SK-N-SH treated with all-trans-retinoic acid at 6 μM for 48 hours (cell line): ENCODE measurements around the gene ATP2B3.

Experiments
- GLIS3 ChIP-seq: fragments of 250-450 bp; sonication (Bioruptor Pico); IDR thresholded peaks from 2 replicates; pipeline ENCODE4 v1.5.0; 2020; ENCODE audit warnings: mild to moderate bottlenecking, moderate library complexity
- RARB ChIP-seq: fragments of 250-450 bp; sonication (Bioruptor Pico); IDR thresholded peaks from 2 replicates; pipeline ENCODE4 v1.8.0; 2021; ENCODE audit warnings: mild to moderate bottlenecking, moderate library complexity
- ZNF565 ChIP-seq: fragments of 450-650 bp; formaldehyde crosslinking; conservative IDR thresholded peaks from 2 replicates; pipeline ENCODE4 v1.5.0; 2020; ENCODE audit warnings: low read depth, mild to moderate bottlenecking, moderate library complexity
- TF ChIP-seq, protein P1 (sequence below): fragments of 250-450 bp; sonication (Bioruptor Pico); IDR thresholded peaks from 2 replicates; pipeline ENCODE4 v1.8.0; 2020; ENCODE audit warnings: mild to moderate bottlenecking, moderate library complexity, borderline replicate concordance
- TF ChIP-seq, protein P2 (sequence below): fragments of 250-450 bp; sonication (Bioruptor Pico); IDR thresholded peaks from 2 replicates; pipeline ENCODE4 v1.5.1; 2021; ENCODE audit warnings: mild to moderate bottlenecking, moderate library complexity

DNA sequence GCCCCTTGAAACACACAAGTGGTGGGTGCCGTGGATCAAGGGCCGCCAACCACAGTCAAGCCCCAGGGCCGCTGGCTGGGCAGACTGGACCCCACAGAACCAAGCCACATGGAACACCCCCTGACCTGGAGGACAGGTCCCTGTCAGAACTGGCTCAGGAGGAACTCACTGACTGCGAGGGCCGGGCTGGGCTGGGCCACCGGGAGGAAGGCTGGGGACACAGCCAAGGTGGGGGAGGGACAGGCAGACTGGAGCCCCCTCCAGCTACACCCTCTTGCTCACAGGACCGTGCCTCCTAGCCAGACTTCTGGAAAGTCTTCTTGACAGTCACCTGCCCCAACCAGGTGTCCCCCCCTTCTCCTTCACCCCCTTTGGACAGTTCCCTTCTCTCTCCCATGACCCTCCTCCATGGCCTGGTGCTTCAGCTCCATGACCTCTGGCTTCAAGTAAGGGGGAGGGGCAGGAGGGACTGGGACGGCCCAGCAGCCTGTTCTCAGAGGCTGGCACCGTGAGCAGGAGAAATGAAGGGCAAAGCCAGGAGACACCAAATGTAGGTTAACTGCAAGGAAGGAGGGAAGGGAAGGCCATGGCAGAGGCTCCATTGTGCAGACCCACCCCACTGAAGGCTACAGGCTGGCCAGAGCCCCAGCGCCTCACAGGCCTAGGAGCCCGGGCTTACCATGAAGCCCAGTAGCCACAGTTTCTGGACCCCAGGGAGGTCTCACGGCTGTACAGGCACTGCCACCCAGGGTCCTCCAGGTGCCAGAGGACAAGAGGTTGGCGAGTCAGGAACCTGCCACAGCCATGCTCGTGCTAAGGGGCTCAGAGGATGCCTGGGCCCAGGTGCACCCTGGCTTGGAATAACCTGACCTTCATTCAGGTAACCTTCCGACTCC lies 107.0 kb downstream of the ATP2B3 start:
- TF ChIP-seq ZNF565 (CRISPR knock-in tag), result no peak
- TF ChIP-seq, protein P1, sequence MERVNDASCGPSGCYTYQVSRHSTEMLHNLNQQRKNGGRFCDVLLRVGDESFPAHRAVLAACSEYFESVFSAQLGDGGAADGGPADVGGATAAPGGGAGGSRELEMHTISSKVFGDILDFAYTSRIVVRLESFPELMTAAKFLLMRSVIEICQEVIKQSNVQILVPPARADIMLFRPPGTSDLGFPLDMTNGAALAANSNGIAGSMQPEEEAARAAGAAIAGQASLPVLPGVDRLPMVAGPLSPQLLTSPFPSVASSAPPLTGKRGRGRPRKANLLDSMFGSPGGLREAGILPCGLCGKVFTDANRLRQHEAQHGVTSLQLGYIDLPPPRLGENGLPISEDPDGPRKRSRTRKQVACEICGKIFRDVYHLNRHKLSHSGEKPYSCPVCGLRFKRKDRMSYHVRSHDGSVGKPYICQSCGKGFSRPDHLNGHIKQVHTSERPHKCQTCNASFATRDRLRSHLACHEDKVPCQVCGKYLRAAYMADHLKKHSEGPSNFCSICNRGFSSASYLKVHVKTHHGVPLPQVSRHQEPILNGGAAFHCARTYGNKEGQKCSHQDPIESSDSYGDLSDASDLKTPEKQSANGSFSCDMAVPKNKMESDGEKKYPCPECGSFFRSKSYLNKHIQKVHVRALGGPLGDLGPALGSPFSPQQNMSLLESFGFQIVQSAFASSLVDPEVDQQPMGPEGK (CRISPR knock-in tag), result no peak
- TF ChIP-seq RARB (CRISPR knock-in tag), result no peak
- TF ChIP-seq, protein P2, sequence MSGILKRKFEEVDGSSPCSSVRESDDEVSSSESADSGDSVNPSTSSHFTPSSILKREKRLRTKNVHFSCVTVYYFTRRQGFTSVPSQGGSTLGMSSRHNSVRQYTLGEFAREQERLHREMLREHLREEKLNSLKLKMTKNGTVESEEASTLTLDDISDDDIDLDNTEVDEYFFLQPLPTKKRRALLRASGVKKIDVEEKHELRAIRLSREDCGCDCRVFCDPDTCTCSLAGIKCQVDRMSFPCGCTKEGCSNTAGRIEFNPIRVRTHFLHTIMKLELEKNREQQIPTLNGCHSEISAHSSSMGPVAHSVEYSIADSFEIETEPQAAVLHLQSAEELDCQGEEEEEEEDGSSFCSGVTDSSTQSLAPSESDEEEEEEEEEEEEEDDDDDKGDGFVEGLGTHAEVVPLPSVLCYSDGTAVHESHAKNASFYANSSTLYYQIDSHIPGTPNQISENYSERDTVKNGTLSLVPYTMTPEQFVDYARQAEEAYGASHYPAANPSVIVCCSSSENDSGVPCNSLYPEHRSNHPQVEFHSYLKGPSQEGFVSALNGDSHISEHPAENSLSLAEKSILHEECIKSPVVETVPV (CRISPR knock-in tag), result no peak
- TF ChIP-seq GLIS3 (CRISPR knock-in tag), result no peak
